HG02571 (cell line): ENCODE measurements around the gene KREMEN2.
"Not testable (repeated sequence)": the region's sequence is repeated elsewhere in the genome, so short reads cannot be mapped to it uniquely, and the experiment has no call there.

Source experiments
- ATAC-seq: cut with Tn5 transposase; IDR thresholded peaks from one replicate; pipeline ENCODE4 v1.9.1; 2021; ENCODE audit warnings: mild to moderate bottlenecking, moderate library complexity; ENCODE audit not compliant: unreplicated experiment

Gene KREMEN2, protein sequence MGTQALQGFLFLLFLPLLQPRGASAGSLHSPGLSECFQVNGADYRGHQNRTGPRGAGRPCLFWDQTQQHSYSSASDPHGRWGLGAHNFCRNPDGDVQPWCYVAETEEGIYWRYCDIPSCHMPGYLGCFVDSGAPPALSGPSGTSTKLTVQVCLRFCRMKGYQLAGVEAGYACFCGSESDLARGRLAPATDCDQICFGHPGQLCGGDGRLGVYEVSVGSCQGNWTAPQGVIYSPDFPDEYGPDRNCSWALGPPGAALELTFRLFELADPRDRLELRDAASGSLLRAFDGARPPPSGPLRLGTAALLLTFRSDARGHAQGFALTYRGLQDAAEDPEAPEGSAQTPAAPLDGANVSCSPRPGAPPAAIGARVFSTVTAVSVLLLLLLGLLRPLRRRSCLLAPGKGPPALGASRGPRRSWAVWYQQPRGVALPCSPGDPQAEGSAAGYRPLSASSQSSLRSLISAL

DNA sequence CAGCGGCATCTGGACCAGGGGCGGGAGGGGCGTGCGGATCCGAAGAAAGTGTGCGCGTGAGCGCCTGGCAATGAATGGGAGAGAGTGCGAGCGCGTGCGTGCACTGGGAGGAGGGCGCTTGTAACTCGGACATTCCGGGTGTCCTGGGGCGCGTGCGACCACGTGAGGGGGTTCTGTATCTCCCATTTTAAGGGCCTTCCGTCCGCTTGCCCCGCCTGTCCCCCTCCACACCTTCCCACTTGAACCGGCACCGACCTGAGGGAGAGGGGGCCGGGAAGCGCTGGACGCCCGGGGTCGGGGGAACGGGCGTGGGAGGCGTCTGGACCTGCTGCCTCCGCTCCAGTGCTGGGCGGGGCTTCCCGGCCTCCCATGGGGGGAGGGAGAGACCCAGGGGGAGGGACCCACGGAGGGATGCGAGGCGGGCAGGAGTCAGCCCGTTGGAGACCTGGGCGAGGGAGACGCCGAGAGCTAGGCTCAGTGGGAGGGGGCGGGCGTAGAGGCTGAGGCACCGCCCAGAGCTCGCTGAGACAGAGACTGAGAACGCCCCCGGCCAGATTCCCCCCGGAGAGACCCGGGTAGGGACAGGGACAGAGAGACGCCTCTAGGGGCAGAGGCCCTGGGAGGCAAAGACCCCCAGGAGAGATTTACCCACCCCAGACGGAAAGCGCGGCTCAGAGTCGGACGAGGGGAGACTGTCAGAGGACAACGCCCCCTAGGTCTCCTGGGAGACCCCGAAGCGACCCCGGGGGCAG, at the start of gene KREMEN2:
Gene KREMEN2 (plus strand): TSS at position 553 of the 752 bp plus-strand sequence. CDS start 246 bp downstream, outside the sequence.
- no peak for ATAC-seq

DNA sequence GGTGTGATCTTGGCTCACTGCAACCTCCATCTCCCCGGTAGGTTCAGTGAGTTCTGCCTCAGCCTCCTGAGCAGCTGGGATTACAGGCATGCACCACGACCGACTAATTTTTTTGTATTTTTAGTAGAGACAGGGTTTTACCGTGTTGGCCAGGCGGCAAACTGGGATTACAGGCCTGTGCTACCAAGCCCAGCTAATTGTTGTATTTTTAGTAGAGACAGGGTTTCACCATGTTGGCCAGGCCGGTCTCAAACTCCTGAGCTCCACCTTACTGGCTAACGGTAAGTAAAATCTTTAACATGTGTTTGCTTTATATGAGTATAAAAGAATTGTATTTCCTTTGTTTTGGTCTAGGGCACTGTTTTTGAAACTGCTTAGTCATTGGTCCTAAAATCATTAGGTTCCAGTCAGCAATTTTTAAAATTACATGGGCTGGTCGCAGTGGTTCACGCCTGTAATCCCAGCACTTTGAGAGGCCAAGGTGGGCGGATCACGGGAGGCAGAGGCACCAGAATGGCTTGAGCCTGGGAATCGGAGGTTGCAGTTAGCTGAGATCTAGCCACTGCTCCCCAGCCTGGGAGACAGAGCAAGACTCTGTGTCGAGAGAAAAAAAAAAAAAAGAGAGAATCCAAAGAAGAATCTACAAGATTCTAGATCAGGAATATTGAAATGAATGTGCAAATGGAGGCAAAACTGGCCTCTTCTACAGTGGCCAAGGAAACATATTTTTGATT, 48.7 kb upstream of the KREMEN2 start:
- no peak for ATAC-seq

DNA sequence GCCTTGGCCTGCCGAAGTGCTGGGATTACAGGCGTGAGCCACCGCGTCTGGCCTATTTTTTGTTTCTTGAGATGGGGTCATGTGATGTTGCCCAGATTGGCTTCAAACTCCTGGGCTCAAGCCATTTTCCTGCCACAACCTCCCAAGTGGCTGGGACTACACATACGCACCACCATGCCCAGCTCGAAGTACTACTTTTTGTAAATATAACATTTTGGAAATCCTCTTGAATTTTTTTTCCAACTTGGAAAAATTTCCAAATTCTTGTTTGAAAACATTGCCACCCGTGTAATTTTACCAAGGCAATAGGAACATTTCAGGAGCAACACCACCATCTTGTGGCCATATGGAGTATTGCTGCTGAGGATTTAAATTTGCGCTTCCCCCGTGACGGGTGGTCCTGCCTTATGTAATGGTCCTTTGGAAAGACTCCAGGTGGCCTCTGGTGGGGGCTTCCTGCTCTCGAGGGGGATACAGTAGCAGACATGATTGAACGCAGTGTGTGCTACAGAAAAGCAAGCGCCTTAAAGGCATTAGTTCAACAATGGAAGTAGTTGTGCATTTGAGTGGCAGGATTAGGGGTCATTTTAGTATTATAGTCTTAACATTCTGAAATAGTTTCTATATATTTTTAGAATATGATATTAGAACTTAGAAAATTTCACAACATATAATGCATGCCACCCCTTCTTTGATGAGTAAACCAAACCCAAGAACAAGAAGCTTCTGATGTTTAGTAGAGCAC, 44.4 kb upstream of the KREMEN2 start:
- no peak for ATAC-seq

DNA sequence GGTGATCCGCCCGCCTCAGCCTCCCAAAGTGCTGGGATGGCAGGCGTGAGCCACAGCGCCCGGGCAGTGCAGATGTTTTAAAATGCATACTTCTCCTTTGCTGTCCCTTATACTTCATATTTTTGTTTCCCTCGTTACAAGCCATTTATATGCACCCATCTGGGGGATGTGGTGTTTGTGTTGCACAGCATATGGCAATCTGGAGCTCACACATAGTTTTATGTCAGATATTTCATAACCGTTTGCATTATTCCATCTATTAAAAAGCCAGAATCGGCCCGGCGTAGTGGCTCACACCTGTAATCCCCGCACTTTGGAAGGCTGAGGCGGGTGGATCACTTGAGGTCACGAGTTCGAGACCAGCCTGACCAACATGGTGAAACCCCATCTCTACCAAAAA, 40.6 kb upstream of the KREMEN2 start:
- no peak for ATAC-seq

DNA sequence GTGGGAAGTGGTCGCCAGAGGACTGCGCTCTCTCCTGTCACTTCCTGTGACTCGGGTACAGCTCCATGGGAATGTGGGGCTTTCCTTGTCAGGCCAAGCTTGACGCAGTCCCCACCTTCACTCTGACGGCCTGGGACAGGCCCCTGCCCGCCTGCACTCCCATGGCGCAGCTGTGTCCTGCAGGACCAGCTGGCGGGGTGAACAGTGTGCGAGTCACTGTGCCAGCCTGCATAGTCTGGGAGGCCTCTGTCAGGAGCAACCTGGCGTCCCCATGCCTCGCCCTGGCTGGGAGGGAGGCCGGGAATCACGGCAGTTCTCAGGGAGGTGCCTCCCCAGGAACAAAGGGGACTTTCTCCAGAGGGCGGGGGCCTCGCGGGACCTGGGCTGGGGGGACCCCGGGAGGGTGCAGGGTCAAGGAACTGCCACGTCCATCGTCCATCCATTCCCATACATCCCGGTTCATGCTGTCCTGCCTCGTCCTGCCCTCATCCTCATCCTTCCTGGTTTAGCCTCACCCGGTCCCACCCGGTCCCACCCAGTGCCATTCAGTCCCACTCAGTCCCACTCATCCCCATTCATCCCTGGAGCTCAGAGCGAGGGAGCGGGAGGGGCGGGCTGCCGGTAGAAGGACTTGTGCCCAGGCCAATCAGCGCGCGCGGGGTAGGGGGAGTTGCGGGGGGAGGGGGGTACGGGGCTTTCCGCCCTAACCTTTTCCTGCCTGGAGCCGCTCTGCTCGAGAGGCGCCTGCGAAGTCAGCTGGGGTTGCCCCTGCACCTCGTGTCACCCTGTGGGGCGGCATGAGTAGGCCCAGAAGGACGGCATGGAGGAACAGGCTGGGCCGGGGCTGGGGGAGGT, 38.9 kb upstream of the KREMEN2 start:
- ATAC-seq: no peak

DNA sequence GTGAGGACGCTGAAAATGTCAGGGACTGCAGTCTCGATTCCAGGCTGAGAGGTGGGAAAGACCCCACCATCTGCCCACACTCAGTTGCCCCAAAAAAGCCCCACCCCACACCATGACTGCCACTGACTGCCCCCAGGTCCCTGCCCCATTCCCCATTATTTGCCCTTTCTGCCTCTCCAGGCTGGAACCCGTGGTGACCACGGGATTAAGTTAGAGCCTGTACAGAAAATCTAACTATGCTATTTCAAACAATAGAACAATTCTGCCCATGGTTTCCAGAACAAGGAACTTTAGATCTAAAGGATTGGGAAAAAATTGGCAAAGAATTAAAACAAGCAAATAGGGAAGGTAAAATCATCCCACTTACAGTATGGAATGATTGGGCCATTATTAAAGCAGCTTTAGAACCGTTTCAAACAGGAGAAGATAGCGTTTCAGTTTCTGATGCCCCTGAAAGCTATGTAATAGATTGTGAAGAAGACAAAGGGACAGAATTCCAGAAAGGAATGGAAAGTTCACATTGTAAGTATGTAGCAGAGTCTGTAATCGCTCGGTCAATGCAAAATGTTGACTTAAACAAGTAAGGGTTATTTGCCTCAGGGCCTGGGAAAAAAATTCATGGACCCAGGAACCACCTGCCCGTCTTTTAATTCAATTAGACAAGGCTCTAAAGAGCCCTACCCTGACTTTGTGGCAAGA, 38.0 kb upstream of the KREMEN2 start:
- no peak for ATAC-seq

DNA sequence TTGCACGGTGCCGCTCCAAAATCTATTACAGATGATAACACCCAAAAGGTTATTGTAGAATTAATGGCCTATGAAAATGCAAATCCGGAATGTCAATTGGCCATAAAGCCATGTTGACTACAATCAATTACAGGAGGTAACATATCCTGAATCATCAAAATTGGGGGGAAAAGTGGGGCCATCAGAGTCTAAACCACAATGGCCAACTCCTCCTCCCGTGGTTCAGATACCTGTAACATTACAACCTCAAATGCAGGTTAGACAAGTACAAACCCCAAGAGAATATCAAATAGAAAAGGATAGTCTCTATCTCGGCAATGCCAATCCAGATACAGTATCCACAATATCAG, 37.5 kb upstream of the KREMEN2 start:
- ATAC-seq: no peak

DNA sequence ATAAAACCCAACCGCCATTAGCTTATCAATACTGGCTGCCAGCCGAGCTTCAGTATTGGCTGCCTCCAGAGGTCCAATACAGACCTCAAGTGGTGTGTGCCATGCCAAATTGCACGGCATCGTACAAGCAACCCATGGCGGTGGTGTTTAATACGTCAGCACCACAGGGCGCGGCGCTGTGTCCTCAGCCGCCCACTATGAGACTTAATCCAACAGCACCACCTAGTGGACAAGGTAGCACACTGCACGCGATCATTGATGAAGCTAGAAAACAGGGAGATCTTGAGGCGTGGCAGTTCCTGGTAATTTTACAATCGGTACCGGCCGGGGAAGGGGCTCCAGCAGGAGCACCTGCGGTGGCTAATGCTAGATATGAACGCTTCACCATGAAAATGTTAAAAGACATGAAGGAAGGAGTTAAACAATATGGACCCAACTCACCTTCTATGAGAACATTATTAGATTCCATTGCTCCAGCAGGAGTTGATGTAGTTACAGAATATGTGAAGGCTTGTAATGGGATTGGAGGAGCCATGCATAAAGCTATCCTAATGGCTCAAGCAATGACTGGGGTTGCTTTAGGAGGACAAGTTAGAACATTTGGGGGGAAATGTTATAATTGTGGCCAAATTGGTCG, 36.9 kb upstream of the KREMEN2 start:
- peak; percentile 74 for ATAC-seq

DNA sequence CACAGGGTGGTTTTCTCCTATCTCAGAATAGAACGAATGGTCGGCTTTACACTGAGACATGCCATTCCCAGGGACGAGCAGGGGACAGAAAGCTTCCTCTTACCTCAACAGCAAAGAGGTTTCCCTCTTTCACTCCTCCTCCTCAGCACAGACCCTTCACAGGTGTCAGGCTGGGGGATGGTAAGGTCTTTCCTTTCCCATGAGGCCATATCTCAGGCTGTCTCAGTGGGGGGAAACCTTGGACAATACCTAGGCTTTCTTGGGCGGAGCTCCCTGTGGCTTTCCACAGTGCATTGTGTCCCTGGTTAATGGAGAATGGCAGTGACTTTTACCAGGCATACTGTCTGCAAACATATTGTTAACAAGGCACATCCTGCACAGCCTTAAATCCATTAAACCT, 35.9 kb upstream of the KREMEN2 start:
- not testable (repeated sequence) for ATAC-seq

DNA sequence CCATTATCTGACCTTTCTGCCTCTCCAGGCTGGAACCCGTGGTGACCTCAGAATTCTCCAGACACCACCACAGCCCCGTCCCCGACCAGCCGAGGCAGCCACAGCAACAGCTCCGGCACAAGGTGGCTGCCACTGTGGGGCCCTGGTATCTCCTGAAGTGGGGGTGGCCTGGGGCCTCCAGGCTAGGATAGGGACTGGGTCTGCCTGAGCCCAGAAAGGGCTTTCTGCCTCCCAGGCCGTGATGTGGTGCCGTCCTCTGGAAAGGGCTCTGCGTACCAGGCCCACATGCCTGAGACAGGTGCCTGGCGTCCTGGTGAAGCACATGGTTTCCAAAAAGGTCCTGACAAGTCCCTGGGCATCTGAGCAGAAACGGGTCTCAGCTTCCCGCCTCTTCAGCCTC, 35.3 kb upstream of the KREMEN2 start:
- no peak for ATAC-seq

DNA sequence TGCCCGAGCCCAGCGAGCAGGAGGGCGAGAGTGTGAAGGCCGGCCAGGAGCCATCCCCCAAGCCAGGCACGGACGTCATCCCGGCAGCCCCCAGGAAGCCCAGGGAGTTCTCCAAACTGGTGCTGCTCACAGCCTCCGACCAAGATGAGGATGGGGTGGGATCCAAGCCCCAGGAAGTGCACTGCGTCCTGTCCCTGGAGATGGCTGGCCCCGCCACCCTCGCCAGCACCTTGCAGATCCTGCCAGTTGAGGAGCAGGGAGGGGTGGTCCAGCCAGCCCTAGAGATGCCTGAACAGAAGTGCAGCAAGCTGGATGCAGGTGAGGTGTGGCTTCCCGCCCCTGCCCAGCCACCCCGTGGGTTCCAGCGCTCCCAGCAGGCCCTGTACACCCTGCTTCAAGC, 34.4 kb upstream of the KREMEN2 start:
- no peak for ATAC-seq

DNA sequence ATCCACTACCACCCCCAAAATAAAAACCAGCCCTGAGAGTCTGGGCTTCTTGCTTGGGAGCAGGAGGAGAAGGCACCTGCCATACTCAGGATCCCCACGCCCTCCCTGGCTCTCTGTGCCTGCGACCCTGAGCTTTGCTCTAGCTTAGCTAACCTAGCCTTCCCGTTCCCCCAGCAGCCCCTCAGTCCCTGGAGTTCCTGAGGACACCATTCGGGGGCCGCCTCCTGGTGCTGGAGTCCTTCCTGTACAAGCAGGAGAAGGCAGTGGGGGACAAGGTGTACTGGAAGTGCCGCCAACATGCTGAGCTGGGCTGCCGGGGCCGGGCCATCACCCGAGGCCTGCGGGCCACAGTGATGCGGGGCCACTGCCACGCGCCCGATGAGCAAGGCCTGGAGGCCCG, 33.8 kb upstream of the KREMEN2 start:
- no peak for ATAC-seq

DNA sequence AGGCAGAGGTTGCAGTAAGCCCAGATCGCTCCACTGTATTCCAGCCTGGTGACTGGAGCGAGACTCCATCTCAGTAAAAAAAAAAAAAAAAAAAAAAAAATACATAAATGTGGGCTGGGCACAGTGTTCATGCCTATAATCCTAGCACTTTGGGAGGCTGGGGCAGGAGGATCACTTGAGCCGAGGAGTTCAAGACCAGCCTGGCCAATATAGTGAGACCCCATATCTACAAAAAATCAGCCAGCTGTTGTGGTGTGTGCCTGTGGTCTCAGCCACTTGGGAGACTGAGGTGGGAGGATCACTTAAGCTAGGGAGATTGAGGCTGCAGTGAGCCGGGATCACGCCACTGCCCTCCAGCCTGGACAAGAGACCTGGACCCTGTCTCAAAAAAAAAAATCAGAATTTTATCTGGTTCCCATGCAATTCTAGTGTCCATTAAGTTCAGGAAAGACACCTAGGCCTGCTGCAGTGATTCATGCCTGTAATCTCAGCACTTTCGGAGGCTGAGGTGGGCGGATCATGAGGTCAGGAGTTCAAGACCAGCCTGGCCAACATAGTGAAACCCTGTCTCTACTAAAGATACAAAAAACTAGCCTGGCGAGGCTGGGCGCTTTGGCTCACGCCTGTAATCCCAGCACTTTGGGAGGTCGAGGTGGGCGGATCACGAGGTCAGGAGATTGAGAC, 32.7 kb upstream of the KREMEN2 start:
- ATAC-seq: not testable (repeated sequence)

DNA sequence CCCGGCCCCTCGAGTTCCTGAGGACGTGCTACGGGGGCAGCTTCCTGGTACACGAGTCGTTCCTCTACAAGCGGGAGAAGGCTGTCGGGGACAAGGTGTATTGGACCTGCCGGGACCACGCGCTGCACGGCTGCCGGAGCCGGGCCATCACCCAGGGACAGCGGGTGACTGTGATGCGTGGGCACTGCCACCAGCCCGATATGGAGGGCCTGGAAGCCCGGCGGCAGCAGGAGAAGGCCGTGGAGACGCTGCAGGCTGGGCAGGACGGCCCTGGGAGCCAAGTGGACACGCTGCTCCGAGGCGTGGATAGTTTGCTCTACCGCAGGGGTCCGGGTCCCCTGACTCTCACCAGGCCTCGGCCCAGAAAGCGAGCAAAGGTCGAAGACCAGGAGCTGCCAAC, 30.9 kb upstream of the KREMEN2 start:
- ATAC-seq: no peak

DNA sequence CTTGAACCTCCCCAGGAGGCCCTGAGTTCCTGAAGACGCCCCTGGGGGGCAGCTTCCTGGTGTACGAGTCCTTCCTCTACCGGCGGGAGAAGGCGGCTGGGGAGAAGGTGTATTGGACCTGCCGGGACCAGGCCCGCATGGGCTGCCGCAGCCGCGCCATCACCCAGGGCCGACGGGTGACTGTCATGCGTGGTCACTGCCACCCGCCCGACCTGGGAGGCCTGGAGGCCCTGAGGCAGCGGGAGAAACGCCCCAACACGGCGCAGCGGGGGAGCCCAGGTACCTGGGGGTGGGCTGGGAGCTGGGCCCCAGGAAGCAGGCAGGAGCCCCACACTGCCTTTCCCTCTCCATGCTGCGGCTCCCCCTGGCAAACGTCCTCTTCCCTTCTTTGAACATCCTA, 30.4 kb upstream of the KREMEN2 start:
- no peak for ATAC-seq

DNA sequence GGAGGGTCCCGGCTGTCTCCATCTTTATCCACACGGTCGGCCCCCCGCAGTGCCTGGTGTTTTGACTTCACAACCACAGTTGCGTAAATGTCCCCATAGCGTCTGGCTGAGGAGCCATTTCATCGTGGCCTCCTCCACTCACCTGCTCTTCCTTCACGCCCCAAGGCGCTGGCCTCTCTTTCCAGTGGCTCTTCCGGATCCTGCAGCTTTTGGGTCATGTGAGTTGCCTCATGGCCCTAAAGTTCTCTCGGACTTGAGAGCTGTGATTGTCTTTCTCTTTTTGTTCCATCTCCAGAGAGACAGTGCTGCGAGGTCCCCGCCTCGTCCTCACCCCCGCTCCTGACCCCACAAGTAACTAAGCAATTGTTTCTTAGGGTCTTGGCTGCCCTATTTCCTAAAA, 29.6 kb upstream of the KREMEN2 start:
- no peak for ATAC-seq

DNA sequence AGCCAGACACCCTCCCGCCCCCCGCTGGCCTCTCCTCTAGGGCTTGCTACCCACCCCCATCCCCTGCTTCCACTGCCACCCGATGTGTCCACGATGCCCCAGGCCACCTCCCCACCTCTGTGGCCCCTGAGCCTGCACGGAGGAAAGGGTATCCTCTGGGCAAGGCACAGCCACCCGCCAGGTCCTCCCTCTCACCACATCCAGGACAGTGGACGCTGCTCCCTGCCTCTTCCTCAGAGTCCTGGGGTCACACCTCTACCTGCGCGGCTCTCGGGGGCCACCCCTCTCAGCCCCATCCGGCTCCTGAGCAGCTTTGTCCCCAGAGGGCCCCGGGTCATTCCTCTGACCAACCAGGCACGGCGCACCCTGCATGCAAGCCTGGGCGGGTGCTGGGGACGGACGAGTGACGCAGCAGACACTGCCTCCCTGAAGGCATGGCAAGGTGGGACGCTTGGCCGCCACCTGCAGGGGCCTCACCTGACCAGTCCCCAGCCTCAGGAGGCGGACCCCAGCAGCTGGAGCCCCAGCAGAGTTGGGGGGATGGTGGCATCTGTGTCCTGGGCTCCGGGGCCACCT, 27.6 kb upstream of the KREMEN2 start:
- ATAC-seq: no peak

DNA sequence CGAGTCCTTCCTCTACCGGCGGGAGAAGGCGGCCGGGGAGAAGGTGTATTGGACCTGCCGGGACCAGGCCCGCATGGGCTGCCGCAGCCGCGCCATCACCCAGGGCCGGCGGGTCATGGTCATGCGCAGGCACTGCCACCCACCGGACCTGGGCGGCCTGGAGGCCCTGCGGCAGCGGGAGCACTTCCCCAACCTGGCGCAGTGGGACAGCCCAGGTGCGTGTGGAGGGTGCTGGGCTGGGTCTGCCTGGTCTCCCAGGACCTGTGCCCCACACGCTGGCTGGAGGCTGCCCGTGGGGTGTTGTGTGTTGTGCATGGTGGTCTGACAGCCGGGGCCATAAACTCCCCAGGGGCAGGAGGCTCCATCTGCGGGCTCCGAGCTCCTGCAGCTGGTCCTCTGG, 26.9 kb upstream of the KREMEN2 start:
- no peak for ATAC-seq
